PC-3 (cell line): Measurements from ENCODE around the gene IFFO2. TPM values are rescaled to one million over a fixed set of nuclear protein-coding genes. Genes with fewer than 3 reads are reported as not detected.

Experiments used
- ATAC-seq: fragments of 200-7000 bp; cut with Tn5 transposase; 2 replicates; pipeline ENCODE4 v1.9.1; 2020; ENCODE audit warnings: mild to moderate bottlenecking, moderate library complexity
- BruUV-seq: library from RNA; stranded (reverse); fragments of 400-500 nt; replicated peaks from 2 replicates; lab custom pipeline; 2021; lab: Mats Ljungman, UMichigan
- CTCF ChIA-PET: fragments of 300-600 bp; sonication (Branson Sonifier 250); formaldehyde crosslinking; loops from one replicate; lab custom pipeline; 2022; ENCODE audit warnings: antibody characterized with exemption; lab: Charles Lee
- POLR2A ChIA-PET: fragments of 300-600 bp; sonication (Branson Sonifier 250); formaldehyde crosslinking; loops from one replicate; lab custom pipeline; 2022; ENCODE audit warnings: antibody characterized with exemption; ENCODE audit not compliant: unreplicated experiment; lab: Charles Lee
- DNase-seq: peaks from one replicate; pipeline ENCODE4 v3.0.0-alpha.2; 2015
- H2AFZ ChIP-seq: fragments of 300-600 bp; sonication (generic); 2 replicates; pipeline ENCODE4 v1.6.0; 2016; ENCODE audit warnings: antibody characterized with exemption, low read length
- H3F3A ChIP-seq: fragments of 300-600 bp; sonication (generic); one replicate; pipeline ENCODE4 v1.6.0; 2017; ENCODE audit warnings: antibody characterized with exemption, low read length, control low read depth, mild to moderate bottlenecking; ENCODE audit not compliant: unreplicated experiment
- H3K27ac ChIP-seq: fragments of 300-600 bp; sonication (generic); 2 replicates; pipeline ENCODE4 v1.5.1; 2016; ENCODE audit warnings: mild to moderate bottlenecking, low read length
- H3K27me3 ChIP-seq: fragments of 300-600 bp; sonication (generic); 2 replicates; pipeline ENCODE4 v1.6.1; 2016; ENCODE audit warnings: low read length, mixed read lengths
- H3K36me3 ChIP-seq: fragments of 300-600 bp; sonication (generic); 2 replicates; pipeline ENCODE4 v1.6.1; 2016; ENCODE audit warnings: low read depth, mixed run types, low read length, mixed read lengths
- H3K4me1 ChIP-seq: fragments of 300-600 bp; sonication (generic); 2 replicates; pipeline ENCODE4 v1.5.1; 2016; ENCODE audit warnings: low read length; ENCODE audit not compliant: insufficient read depth
- H3K4me2 ChIP-seq: fragments of 300-600 bp; sonication (generic); 2 replicates; pipeline ENCODE4 v1.6.0; 2016; ENCODE audit warnings: low read length
- H3K4me3 ChIP-seq: fragments of 300-600 bp; sonication (generic); 2 replicates; pipeline ENCODE4 v1.5.1; 2016; ENCODE audit warnings: mild to moderate bottlenecking, low read length, mixed read lengths
- H3K79me2 ChIP-seq: fragments of 300-600 bp; sonication (generic); 2 replicates; pipeline ENCODE4 v1.6.1; 2017; ENCODE audit warnings: low read length, mixed read lengths
- H3K9ac ChIP-seq: fragments of 300-600 bp; sonication (generic); 2 replicates; pipeline ENCODE4 v1.6.0; 2016; ENCODE audit warnings: mild to moderate bottlenecking, low read length
- H3K9me2 ChIP-seq: fragments of 300-600 bp; sonication (generic); replicated peaks from 2 replicates; pipeline ENCODE4 v1.6.1; 2016; ENCODE audit warnings: mixed run types, low read length, mixed read lengths
- H3K9me3 ChIP-seq: fragments of 300-600 bp; sonication (generic); 2 replicates; pipeline ENCODE4 v1.6.1; 2016; ENCODE audit warnings: low read length, mixed read lengths
- H4K20me1 ChIP-seq: fragments of 300-600 bp; sonication (generic); 2 replicates; pipeline ENCODE4 v1.6.1; 2016; ENCODE audit warnings: low read length, mixed read lengths
- CTCF ChIP-seq: fragments of 300-600 bp; sonication (generic); conservative IDR thresholded peaks from 2 replicates; pipeline ENCODE4 v1.5.1; 2017; ENCODE audit warnings: antibody characterized with exemption, low read depth, mild to moderate bottlenecking, low read length
- EZH2 ChIP-seq: fragments of 300-600 bp; sonication (generic); IDR thresholded peaks from one replicate; pipeline ENCODE4 v1.6.1; 2017; ENCODE audit warnings: antibody characterized with exemption, mild to moderate bottlenecking, low read length; ENCODE audit not compliant: unreplicated experiment
- EZH2phosphoT487 ChIP-seq: fragments of 300-600 bp; sonication (generic); IDR thresholded peaks from 2 replicates; pipeline ENCODE4 v1.6.1; 2018; ENCODE audit warnings: mild to moderate bottlenecking, antibody characterized with exemption, low read length, borderline replicate concordance
- intact Hi-C: fragments of 100-400 bp; cut with micrococcal nuclease; formaldehyde crosslinking; loops from 2 replicates; pipeline ENCODE4 v1.9.0; 2023
- total RNA-seq: library from RNA; depleted of rRNA; stranded (reverse); fragments of >200 nt; gene quantifications from 2 replicates; pipeline ENCODE4 v1.2.3, GENCODE V29; 2014

Gene IFFO2
- total RNA-seq, 1 experiment from 2014 or later, result 30.7 TPM

GRCh38 chr1:18949686-18950400, 6.6 kb downstream of the IFFO2 start:
- Histone ChIP-seq H3K9me2 (no peaks in the 10 kb centered on the region), H3K4me3 (no peak overlapping the region), H3K27ac (no peak overlapping the region), H3K27me3 (no peaks in the 10 kb centered on the region), H3F3A (no peaks in the 10 kb centered on the region), H4K20me1 (peaks cover 80% of the 10 kb centered on the region), H3K9ac (no peak overlapping the region), H3K36me3 (peaks cover 8% of the 10 kb centered on the region; the same call in 1 of the 2 replicates), H3K4me2 (no peak overlapping the region), H3K4me1 (peaks cover 52% of the 10 kb centered on the region), H2AFZ (no peak overlapping the region), H3K79me2 (peaks cover 100% of the 10 kb centered on the region), H3K9me3 (no peaks in the 10 kb centered on the region)
- TF ChIP-seq EZH2phosphoT487 (no peak), EZH2 (no peak), CTCF (no peak)
- ChIA-PET POLR2A (no interaction called here), CTCF (no interaction called here)
- DNase-seq (no peak), ATAC-seq (no peak)
- intact Hi-C loops, result no loop called here
- BruUV-seq, result no TSS peak

GRCh38 chr1:18948913-18949685, 7.4 kb downstream of the IFFO2 start:
- H3K9ac ChIP-seq, result no peak overlapping the region
- no TSS peak for BruUV-seq
- peaks cover 8% of the 10 kb centered on the region; the same call in 1 of the 2 replicates for H3K36me3 ChIP-seq
- H3K9me3 ChIP-seq, result no peaks in the 10 kb centered on the region
- TF ChIP-seq EZH2 (no peak), EZH2phosphoT487 (no peak), CTCF (no peak)
- H3F3A ChIP-seq, result no peaks in the 10 kb centered on the region
- intact Hi-C loops, result no loop called here
- ChIA-PET CTCF (no interaction called here), POLR2A (no interaction called here)
- H3K4me1 ChIP-seq, result peaks cover 48% of the 10 kb centered on the region
- no peaks in the 10 kb centered on the region for H3K9me2 ChIP-seq
- ATAC-seq, result peak; percentile 63
- no peak overlapping the region for H3K27ac ChIP-seq
- no peaks in the 10 kb centered on the region for H3K27me3 ChIP-seq
- H3K4me3 ChIP-seq, result no peak overlapping the region
- H2AFZ ChIP-seq, result no peak overlapping the region
- peaks cover 80% of the 10 kb centered on the region for H4K20me1 ChIP-seq
- H3K79me2 ChIP-seq, result peaks cover 100% of the 10 kb centered on the region
- 0 out of 2 replicates have a peak overlapping the region, but pooled peaks have one; percentile 8 for H3K4me2 ChIP-seq
- DNase-seq, result no peak
